Embryonic facial prominence (tissue), 1 donor: ENCODE measurements around the gene ADAMTS17.

ENCODE experiments used
- DNase-seq: peaks from one replicate; pipeline ENCODE4 v3.0.0-alpha.2; 2016; ENCODE audit errors: extremely low spot score

Gene ADAMTS17

DNA sequence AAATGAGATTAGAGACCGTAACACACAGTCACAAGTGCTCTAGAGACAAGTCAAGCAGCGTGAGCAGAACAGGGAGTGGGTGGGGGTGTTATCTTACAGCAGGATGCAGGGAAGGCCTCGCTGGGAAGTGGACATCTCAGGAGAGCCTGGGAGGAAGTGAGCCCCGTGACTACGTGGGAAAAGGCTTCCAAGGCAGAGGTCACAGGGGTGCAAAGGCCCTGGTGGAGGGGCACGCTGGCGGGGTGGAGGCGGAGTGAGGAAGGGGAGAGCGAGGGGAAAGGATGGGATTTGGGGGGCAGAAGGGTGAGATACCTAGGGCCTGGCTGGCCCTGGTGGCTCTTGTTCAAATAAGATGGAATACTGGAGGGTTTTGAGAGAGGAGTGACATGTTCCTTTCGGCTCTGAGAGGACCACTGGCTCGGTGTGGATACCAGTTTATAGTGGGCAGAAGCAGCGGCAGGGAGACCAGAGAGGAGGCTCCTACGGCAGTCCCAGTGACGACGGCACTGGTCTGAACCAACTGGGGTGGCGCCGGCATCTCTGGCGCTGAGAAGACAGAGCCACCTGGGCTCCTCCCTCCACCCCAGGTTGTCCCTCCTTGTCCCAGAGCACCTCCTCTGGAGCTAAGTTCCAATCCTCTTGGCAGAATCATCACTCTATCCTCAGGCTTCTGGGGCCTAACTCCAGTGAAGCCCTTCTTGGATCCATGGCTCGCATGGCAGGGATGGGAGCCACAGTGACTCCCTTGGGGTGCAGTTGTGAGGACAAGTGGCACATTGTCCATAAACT lies 342.3 kb downstream of the ADAMTS17 start:
- DNase-seq, result no peak

DNA sequence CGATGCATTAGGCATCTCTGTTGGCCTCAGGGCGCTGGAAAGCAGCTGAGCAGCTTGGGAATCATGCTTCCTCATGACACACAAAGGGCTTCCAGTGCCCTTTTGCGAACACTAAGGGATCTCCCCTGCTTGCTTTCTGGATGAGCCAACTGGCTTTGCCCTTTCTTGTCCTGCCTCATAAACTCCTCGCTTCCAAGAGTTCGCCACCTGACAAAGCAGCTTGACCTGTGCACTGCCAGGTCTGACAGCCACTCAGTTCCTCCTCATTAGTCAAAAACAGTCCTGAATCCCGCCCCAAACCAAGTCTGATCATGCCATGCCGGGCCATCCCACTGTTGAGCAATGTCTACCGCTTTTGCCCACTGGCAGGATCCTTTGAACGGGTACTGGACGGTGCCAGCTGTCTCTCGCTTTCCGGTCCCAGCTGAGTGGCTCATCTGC lies 343.1 kb downstream of the ADAMTS17 start:
- no peak for DNase-seq

DNA sequence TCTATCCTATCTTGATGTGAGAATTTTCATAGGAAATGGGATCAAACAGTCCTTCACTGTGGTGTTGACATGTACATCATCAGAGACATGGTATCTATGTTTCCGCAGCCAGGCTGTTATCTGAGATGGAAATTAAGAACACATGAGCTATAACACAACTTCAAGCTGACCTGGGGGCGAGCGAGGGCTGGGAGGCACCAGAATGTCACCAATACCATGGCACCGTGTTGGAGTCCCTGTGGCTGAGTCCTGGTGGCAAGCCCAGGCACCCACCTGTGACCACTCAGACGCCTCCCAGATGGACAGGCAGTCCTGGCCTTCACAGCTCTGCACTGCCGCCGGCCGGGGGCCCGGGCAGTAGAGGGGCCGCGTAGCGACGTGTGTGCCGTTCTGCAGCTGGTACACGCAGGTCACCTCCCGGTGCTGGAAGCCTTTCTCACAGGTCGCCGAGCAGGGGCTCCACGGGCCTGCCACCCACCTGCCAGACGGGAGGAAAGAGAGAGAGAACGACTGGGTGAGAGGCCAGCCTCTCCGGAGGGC lies 344.6 kb downstream of the ADAMTS17 start:
- DNase-seq, result no peak

DNA sequence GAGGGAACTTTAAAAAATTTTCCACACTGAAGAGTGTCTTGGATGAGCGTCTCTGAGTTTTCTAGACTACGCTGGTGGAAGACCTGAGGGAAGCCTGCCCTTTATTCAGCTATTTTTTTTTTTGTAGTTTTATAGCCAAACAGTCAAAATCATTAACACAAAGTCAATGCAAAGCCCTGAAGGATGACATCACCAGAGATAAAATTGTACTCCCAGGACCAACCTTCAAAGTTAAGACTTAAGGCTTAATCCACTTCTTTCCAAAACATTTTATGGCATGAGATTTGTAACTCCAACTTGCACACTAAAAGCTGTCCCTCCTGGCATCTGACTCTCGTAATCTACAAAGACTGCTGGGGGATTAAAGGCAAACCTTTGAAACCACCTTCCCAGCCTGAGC lies 345.1 kb downstream of the ADAMTS17 start:
- DNase-seq, result no peak

DNA sequence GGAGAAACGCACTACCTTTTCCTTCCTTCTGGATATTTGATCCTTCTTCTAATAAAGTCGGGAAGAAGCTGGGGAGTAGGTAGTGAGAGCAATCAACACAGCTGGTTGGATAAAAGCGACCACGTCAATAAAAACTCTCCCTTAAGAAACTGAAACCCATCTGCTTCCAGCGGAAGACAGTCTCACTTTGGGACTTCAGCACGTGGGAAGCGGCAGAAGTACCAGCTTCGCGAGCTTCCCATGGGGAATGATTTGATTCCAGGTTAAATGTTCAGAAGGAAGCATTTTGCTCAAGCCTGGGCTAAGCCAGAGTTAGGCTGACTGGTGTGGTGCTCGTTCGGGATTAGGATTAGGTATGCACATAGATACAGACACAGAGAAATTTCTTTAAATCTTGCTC lies 346.2 kb downstream of the ADAMTS17 start:
- DNase-seq, result no peak

DNA sequence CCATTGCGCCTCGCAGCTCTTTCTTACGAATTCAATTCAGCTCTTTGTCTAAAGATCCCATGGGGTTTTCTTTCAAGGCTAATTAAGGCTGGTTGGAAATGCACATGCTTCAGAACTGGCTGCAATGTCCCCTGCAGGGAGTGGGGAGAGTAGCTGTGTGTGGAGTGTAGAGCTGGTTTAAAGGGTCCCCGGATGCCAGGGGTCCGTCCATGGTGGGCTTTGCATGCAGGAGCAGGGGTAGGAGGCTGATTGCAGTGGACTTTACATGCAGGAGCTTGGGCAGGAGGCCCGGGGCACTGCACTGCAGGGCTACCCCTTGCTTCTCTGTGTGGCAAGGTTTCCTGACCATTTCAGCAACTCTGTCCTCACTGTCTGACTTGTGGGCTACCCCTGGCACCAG lies 346.9 kb downstream of the ADAMTS17 start:
- no peak for DNase-seq

DNA sequence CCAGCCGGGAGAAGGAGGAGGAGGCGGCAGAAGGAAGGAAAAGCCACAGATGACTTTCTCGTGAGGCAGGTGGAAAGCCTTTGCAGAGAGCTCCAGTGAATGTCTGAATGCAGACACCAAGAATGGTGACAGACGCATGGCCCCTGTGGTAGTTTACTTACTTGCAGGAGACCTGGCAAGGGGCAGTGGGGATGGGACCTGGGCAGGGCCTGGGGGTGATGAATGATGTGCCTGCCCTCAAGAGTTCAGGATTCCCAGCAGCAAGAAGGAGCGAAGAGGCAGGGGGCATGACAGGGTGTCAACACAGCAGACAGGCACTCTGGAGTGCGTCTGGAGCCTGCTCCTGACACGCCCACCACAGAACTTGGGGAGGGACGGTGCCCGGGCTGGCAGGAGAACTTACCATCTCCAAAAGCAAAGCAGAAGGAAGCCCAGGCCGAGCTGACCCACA lies 348.1 kb downstream of the ADAMTS17 start:
- DNase-seq, result no peak

DNA sequence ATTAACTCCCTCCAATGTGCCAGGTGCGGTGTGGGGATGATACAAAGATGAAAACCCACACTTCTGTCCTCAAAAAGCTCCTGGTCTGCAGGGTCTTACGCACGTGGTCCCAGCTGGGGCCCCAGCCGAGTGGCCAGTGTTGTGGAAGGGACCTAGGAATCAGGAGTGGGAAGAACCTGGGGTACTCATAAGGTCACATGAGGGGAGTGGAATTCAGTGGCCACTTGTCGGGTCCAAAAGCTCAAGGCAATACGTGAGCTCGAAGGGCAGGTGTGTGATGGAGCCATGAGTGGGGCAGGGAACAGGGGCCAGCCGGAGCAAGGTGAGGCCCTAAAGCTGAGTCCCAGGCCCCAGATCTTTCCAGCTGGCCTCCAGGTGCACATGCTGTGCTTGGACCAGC lies 348.5 kb downstream of the ADAMTS17 start:
- DNase-seq, result no peak

DNA sequence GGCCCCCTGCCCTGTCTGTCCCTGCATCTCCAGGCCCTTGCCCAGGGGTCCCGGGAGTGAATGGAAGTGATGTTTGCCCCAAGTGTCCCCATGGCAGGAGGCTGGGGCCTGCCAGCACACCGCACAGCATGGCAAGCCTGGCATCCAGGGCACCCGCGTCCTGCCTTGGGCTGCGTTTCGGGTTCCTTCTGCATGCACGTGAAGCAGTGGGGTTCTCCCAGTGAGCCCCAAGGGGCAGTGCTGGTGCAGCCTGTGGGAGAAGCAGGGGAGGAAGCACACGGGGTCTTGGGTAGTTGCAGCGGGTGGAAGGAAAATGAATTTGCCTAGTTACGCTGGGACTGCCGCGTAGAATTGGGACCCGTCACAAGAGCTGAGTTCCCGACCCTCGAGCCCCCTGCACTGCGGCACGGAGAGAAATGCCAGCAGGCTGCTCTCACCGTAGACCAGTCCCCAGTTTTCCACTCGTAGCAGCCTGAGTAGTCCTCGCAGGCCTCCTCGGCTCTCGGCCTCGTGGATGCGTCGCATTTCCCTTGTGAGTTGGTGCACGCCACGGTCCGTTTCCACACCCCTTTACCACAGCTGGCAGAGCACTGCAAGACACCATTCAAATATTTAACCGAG lies 349.1 kb downstream of the ADAMTS17 start:
- no peak for DNase-seq

DNA sequence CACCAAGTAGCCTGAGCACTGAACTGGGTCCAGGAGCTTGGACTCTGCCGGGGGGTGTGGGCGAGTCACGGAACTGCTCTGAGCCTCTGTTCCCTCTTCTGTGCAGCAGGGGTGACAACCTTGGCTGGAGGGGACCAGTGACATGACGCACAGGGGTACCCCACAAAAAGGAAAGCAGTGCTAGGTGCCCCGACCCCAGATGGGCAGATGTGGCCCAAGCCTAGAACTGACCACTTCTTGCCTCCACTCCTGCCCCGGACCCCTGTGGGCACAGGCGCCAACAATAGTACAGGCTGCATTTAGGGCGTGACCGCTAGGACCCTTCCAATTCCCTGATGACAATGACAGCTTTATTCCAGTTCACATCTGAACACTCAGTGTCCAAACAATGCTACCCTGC lies 352.7 kb downstream of the ADAMTS17 start:
- DNase-seq, result no peak

DNA sequence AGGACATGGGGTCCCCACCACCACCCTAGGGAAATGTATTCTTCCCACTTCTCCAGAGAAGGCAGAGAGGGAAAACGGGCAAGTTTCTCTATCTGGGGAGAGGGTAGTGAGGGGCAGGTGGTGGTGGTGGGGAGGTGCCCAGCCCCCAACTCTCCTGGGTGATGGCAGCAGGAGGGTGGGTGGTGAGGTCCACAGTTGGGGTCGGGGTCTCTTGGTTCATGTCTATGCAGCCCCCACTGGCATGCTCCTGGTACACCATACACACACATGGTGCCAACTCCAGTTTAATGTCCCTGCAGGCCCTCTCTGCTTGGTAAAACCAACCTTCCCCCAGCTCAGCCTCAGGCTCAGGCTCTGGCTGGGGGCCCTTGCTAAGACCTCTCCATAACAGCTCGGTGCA lies 354.1 kb downstream of the ADAMTS17 start:
- DNase-seq, result no peak

DNA sequence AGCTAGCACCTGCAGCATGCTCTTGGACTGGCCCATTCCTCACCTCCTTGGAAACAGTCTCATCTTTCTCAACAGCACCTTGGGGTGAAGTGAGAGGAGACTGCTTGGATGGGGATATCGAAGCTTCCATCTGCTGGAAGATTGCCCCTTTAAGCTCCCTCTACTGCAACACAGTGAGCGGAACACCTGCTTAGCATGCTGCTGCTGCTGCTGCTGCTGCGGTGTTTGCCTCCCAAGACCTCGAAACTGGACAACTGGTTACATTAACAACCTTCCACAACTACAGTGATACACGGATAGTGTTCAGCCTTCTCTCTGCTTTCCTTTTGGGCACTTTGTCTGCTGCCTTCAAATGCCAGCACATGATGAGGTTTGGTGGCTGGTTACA lies 354.7 kb downstream of the ADAMTS17 start:
- DNase-seq, result no peak

DNA sequence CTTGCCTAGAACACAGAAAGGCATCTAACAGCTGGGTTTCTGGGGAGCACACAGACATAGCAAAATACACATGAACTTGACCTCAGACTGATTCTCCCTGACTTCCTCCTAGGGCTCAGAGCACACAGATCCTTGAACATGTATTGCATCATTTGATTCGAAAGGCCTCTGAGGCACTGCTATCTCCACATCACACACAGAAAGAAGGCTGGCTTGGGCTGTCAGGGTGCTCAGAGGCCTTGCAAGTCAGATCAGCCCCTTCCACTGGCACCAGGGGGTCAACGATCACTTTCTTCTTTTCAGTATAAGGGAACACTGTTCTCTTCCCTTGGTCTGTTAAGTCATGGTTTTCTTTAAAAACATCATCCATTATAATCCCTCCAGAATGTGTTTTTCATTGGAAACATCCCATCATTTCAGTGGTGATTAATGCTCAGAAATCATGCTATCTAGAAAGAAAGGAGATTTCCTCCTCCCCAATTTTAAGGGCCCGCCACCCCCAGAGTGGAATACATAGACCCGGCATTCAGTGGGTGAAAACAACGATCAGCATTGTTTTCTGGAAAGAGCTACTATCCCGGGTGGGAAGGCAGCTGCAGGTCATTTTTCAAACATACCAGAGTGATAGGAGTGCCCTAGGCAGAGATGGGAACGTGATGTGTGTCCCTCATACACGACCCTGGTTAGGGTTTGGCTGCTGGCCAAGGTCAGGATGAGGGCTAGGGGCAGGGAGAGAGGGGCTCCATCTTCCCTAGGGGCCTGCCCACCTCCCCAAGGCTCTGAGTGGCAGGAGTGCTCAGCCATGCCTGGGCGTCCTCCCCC lies 355.3 kb downstream of the ADAMTS17 start:
- DNase-seq, result no peak

DNA sequence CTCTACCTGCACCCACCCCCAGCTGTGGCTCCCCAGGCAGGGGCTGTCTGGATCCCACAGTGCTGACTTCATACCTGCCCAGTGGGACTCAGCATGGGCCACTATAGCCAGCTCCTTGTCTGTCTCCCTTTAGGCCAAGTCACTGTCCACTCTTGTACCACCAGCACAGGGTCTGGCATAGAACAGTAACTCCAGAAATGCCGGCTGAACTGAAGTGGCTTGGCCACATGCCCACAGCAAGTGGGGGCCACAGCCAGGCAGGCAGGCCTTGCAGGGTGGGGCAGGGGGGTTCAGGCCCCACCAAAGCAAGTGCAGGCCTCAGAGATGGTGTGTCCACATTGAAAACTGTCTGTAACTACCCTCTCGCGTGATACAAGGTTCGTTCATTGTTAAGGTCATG lies 355.9 kb downstream of the ADAMTS17 start:
- no peak for DNase-seq

DNA sequence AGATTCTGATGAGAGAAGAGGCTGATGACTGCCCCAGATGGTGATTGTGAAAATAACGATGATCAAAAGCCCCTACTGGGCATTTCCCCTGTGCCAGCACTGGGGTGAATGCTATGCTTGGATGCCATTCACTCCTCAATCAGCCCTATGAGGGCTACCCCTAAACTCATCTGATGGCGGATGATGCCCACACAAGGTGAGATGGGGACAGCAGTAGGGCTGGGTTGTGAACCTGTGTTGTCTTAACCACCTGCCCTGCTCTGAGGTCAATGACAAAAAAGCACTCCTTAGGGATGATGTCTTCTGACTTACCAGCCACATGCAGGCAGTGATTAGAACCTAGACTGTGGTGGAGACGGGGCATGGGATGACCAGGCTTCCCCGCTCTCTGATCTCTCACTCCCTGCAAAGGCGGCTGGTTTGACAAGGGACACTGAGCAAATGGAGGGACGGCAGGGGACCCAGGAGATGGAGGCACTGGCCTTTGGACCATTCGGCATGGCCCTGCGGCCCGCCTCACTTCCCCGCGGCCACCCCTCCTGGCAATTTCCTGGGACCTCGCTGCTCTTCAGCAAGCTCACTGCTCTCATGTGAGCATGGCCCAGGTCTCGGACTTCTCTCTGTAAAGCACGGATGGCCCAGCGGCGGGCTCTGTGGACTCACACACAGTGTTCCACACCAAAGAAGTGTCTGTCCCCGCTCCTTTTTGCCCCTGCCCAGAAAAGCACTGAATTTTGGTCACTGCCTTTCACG lies 357.1 kb downstream of the ADAMTS17 start:
- DNase-seq, result no peak

DNA sequence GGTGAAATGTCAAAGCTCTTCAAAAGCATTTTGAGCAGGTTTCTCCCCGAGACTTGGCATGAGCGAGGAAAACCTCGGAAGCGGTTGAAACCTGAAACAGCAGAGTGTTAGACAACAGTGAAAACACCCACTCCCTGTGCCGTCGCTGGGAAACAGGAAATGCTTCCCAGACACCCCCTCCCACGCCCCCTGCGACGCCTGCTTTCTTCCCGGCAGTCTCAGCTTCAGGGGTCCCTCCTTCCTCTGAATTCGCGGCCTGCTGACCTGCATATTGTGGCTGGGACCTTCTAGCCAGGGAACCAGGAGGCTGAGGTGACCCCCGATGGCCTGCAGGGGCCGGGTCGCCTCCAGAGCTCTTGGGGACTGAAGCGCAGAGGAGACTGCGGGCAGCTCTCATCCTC lies 357.9 kb downstream of the ADAMTS17 start:
- no peak for DNase-seq

DNA sequence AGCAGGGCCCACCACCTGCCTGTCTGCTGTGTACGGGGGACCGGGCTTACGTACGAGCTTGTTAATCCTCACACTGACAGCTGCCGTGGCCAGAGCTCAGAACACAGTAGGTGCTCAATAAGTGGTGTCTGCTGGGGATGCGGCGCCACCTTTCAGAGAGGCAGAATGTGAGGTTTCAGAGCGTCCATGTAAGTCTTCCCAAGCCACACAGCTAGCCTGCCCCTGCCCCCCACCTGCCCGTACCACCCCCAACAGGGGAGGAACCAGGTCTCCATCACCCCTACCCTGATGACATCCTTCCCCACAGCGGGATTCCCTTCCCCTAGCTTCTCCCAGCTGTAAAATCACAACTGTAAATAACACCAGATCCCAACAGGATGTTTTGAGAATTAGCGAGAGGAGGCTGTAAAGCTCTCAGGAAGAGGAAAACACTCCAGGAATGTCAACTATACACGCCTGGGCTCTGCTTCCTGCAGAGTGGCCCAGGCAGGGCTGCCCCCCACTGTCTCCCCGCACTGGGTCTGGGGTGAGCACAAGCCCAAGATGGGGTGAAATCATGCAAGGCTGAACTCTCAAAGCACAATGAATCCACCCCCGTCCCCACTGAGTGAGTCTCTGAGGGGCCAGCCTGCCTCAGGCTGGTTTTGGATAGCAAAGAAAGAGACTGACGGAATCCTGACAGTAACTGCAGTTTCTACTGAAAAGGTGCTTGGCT lies 358.4 kb downstream of the ADAMTS17 start:
- no peak for DNase-seq

DNA sequence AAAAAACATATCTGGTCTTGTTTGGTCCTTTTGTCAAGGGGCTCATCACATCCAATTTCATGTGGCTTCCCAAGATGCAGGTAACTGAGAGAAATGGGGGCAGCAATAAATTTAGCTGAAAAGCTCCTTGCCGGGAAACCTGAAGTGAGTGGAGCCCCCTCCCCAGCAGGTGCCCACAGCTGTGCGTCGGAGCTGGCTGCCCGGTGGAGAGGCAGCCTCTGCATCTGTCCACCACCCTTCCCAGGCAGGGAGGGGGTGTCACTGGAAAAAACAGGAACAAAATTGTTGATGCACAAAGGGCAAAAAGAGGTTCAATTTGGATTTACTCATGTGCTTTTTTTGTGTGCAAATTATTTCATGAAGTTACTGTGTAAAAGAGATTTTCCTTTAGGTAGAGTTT lies 359.1 kb downstream of the ADAMTS17 start:
- DNase-seq, result no peak

DNA sequence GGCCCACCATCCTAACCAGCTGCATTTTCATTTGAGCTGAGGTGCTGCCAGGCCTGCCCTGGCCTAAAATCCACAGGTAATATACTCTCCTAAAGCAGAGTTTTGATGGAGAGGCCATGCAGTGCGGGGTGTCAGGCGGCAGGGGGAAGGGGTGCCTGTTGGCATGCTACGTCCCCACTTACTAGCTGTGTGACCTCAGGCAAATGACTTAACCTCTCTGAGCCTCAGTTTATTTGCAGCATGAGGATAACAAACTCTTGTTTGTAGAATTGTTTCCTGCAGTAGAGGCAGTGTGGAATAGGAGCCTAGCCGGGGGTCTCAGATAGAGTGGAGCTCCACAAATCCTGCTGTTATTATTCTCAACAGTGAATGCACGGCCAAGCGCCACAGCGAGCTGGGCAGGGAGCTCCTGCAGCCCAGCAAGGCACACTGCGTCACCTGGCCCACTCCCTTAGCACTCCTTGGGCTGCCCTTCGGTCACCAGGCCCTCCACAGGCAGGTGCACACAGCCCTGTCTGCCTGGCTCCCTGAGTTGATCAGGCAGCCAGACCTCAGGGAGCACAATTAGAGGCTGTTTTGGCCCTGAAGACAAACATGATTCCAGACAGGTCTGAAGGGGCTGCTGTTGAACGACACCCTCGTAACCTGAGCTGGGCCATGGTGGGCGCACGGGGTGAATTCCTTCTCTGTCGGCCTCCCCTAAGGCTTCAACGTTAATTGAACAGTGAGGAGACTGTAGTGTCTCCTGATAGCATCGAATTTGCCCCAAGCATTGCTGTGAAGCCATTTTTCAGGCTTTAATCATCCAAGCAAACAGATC lies 359.7 kb downstream of the ADAMTS17 start:
- no peak for DNase-seq

DNA sequence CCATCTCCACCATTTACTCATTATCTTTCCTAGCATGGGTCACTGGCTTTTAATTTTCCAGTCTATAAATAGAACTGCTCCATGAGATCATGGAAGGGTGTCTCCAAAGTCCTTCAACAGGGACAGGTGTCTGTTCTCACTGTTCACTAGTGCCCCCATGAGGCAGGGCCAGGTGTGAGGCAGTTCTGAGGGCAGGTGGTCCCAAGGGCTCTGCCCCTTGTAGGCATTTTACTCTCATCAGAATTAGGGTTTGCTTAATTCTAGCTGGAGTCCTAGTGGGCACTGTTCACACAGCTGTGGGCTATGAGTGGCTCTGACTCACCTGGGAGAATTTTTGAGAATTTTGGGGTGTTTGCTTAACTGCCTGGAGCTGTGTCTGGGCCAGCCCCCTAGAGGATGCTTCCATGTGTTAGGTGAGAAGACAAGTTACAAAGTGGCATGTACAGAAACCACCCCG lies 360.6 kb downstream of the ADAMTS17 start:
- no peak for DNase-seq
